Measurements from ENCODE around the gene METTL9.

DNA sequence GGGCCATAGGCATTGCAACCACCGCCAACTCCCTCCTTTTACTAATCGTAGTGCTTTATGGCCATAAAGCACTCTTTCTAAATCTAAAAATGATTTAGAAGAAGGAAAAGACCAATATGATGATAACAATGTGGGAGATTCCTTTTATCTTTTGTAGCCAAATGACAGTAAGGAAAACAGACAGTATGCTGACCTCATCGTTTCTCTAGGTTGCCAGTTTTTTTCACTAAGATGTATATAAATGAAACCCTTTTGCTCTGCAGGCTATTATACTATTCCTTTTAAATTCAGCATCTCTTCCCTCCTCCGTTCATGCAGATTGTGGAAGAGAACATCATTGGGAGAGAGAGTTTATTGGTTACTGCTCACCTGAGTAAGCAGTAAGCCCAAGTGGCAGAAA, 89.7 kb downstream of the METTL9 start:
- TF ChIP-seq, protein P1, sequence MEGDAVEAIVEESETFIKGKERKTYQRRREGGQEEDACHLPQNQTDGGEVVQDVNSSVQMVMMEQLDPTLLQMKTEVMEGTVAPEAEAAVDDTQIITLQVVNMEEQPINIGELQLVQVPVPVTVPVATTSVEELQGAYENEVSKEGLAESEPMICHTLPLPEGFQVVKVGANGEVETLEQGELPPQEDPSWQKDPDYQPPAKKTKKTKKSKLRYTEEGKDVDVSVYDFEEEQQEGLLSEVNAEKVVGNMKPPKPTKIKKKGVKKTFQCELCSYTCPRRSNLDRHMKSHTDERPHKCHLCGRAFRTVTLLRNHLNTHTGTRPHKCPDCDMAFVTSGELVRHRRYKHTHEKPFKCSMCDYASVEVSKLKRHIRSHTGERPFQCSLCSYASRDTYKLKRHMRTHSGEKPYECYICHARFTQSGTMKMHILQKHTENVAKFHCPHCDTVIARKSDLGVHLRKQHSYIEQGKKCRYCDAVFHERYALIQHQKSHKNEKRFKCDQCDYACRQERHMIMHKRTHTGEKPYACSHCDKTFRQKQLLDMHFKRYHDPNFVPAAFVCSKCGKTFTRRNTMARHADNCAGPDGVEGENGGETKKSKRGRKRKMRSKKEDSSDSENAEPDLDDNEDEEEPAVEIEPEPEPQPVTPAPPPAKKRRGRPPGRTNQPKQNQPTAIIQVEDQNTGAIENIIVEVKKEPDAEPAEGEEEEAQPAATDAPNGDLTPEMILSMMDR (conservative IDR thresholded peaks at IDR 0.05; ENCODE audit: low read length): no peak
- TF ChIP-seq EZH2phosphoT487 (IDR thresholded peaks at IDR 0.05; ENCODE audit: borderline replicate concordance, low read depth, low read length): no peak
